CD14-positive monocyte (primary cell): ENCODE data around the gene CD8B2. TPM values are rescaled to one million over a fixed set of nuclear protein-coding genes. Genes with fewer than 3 reads are reported as not detected.

Source experiments
- DNase-seq, 3 donors: peaks; one replicate each; pipeline ENCODE4 v3.0.0-alpha.2; 2011 to 2022
- H2AFZ ChIP-seq: 2 replicates; pipeline ENCODE4 v1.6.0; 2012; ENCODE audit warnings: mild to moderate bottlenecking, low read depth, low read length, inconsistent platforms; ENCODE audit not compliant: insufficient read depth, poor library complexity, severe bottlenecking
- H3K27ac ChIP-seq, 2 donors: 1 replicate in 1 of 2; 2 replicates in 1 of 2; pipeline ENCODE4 v1.5.1; 2012 to 2013; ENCODE audit warnings: low read length in 2 of 2, control low read depth in 1 of 2, inconsistent platforms in 1 of 2, low read depth in 1 of 2, mild to moderate bottlenecking in 1 of 2
- H3K27me3 ChIP-seq, 2 donors: one replicate each; pipeline versions ENCODE4 v1.6.0 to v1.6.1; 2011 to 2013; ENCODE audit warnings: low read length in 2 of 2; ENCODE audit not compliant: control insufficient read depth in 2 of 2, insufficient read depth in 2 of 2
- H3K36me3 ChIP-seq, 2 donors: replicated peaks in 1 of 2; 1 replicate in 1 of 2; 2 replicates in 1 of 2; pipeline versions ENCODE4 v1.5.1 to v1.6.1; 2012 to 2013; ENCODE audit warnings: low read length in 2 of 2, control low read depth in 1 of 2, inconsistent platforms in 1 of 2, mild to moderate bottlenecking in 1 of 2; ENCODE audit not compliant: insufficient read depth in 2 of 2, control insufficient read depth in 1 of 2
- H3K4me1 ChIP-seq, 2 donors: 1 replicate in 1 of 2; 2 replicates in 1 of 2; pipeline versions ENCODE4 v1.5.1 to v1.6.1; 2012 to 2013; ENCODE audit warnings: low read length in 2 of 2, control low read depth in 1 of 2, inconsistent platforms in 1 of 2, mild to moderate bottlenecking in 1 of 2, moderate library complexity in 1 of 2; ENCODE audit not compliant: insufficient read depth in 2 of 2, control insufficient read depth in 1 of 2
- H3K4me2 ChIP-seq: replicated peaks from 2 replicates; pipeline ENCODE3; 2012; ENCODE audit warnings: low read length, moderate library complexity, mild to moderate bottlenecking; ENCODE audit not compliant: poor library complexity, severe bottlenecking; ENCODE audit errors: extremely low read depth
- H3K4me3 ChIP-seq, 3 experiments: fragments of 200-600 bp in 1 of 3; sonication (generic) in 1 of 3; replicated peaks in 1 of 3; 1 replicate in 2 of 3; 2 replicates in 1 of 3; pipeline ENCODE4 v1.5.1; 2011 to 2013; ENCODE audit warnings: low read length in 3 of 3, mild to moderate bottlenecking in 3 of 3, control low read depth in 2 of 3, low read depth in 2 of 3, inconsistent platforms in 1 of 3, moderate library complexity in 1 of 3
- H3K79me2 ChIP-seq: 2 replicates; pipeline ENCODE4 v1.6.0; 2012; ENCODE audit warnings: mild to moderate bottlenecking, control low read depth, inconsistent platforms, low read length, moderate library complexity; ENCODE audit not compliant: insufficient read depth
- H3K9ac ChIP-seq: 2 replicates; pipeline ENCODE4 v1.6.0; 2017; ENCODE audit warnings: low read length, mild to moderate bottlenecking; ENCODE audit not compliant: insufficient read depth, poor library complexity, severe bottlenecking
- H3K9me3 ChIP-seq, 2 donors: replicated peaks in 1 of 2; 1 replicate in 1 of 2; 2 replicates in 1 of 2; pipeline versions ENCODE4 v1.5.1 to v1.6.1; 2012 to 2013; ENCODE audit warnings: low read length in 2 of 2, control low read depth in 1 of 2; ENCODE audit not compliant: control insufficient read depth in 1 of 2, insufficient read depth in 1 of 2
- H4K20me1 ChIP-seq: 2 replicates; pipeline ENCODE4 v1.6.0; 2012; ENCODE audit warnings: mild to moderate bottlenecking, low read length, control low read depth, moderate library complexity; ENCODE audit not compliant: insufficient read depth
- H3K27ac Mint-ChIP-seq, 7 donors: one replicate each; pipeline ENCODE4 v1.8.0; 2020; ENCODE audit warnings: mild to moderate bottlenecking in 7 of 7, mixed read lengths in 7 of 7, moderate library complexity in 6 of 7, inconsistent platforms in 2 of 7
- H3K27me3 Mint-ChIP-seq, 3 donors: one replicate each; pipeline ENCODE4 v1.8.0; 2021 to 2022; ENCODE audit warnings: low read depth in 3 of 3, mild to moderate bottlenecking in 3 of 3, mixed read lengths in 3 of 3, moderate library complexity in 3 of 3, inconsistent platforms in 1 of 3
- H3K36me3 Mint-ChIP-seq, 2 donors: one replicate each; pipeline ENCODE4 v1.8.0; 2020; ENCODE audit warnings: mixed read lengths in 2 of 2, inconsistent platforms in 1 of 2, mild to moderate bottlenecking in 1 of 2
- H3K4me1 Mint-ChIP-seq: one replicate; pipeline ENCODE4 v1.8.0; 2020; ENCODE audit warnings: mild to moderate bottlenecking, mixed read lengths
- H3K4me3 Mint-ChIP-seq, 2 donors: one replicate each; pipeline ENCODE4 v1.8.0; 2020; ENCODE audit warnings: mild to moderate bottlenecking in 2 of 2, mixed read lengths in 2 of 2, moderate library complexity in 1 of 2
- H3K9me3 Mint-ChIP-seq, 7 donors: one replicate each; pipeline ENCODE4 v1.8.0; 2020 to 2022; ENCODE audit warnings: mixed read lengths in 7 of 7, mild to moderate bottlenecking in 6 of 7, moderate library complexity in 6 of 7, inconsistent platforms in 2 of 7
- WGBS: methylation state at CpG from one replicate; pipeline ENCODE4 v1.1.5; 2013; ENCODE audit warnings: missing lambda C conversion rate; ENCODE audit not compliant: insufficient coverage; 5-methylcytosine and 5-hydroxymethylcytosine counted together
- intact Hi-C, 2 donors: fragments of 100-400 bp; cut with micrococcal nuclease; formaldehyde crosslinking; loops; one replicate each; pipeline versions ENCODE4 v1.15.0 to v1.15.1; 2023
- polyA plus RNA-seq, 3 donors: library from polyadenylated mRNA; depleted of rRNA in 1 of 3; unstranded in 2 of 3; stranded (reverse) in 1 of 3; fragments of 300-500 nt in 2 of 3; fragments of >200 nt in 1 of 3; fragmentation: Illumina TruSeq in 2 of 3; gene quantifications; 1 replicate in 2 of 3; 2 replicates in 1 of 3; pipeline ENCODE4 v1.2.3, GENCODE V29; 2012 to 2021
- TF ChIP-seq, protein P1 (sequence below): fragments of 200-600 bp; IDR thresholded peaks from one replicate; pipeline ENCODE4 v1.8.0; 2022; ENCODE audit warnings: antibody characterized with exemption, mild to moderate bottlenecking

Gene CD8B2
- polyA plus RNA-seq, 3 donors = 0.04 TPM; not detected in 2

DNA sequence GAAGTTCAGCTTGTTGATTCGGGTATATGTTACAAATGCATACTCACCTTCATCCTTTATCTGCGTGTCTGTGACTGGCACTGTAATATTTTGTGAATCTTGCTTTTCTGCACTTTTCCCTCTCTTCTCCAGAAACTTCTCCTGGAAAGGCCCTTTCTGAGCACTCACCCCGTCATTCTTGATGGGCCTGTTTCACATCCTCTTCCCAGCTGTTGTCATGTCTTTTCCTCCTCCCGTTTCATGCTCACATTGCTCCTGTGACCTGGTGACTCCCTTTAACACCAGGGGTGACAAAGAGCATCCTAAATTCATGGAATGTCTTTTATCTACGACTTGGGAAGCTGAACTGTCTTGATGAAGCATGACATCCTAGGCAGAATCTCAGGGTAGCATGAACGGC is 65.8 kb downstream of the CD8B2 start:
- no peaks in the 10 kb centered on the region for H3K9me3 ChIP-seq
- H3K4me1 ChIP-seq = peaks cover 0 to 5% of the 10 kb centered on the region in 2 donors
- Mint-ChIP-seq H3K27me3 (peaks cover 1 to 6% (median 2%) of the 10 kb centered on the region in 3 donors), H3K4me1 (peaks cover 11% of the 10 kb centered on the region), H3K27ac (peak overlapping the region in 1 of 7 donors; percentile 43), H3K36me3 (no peaks in the 10 kb centered on the region), H3K4me3 (no peak overlapping the region), H3K9me3 (peaks cover 0 to 6% (median 2%) of the 10 kb centered on the region in 7 donors)
- no peaks in the 10 kb centered on the region for H4K20me1 ChIP-seq
- H3K9ac ChIP-seq = no peak overlapping the region
- no peak overlapping the region for H3K4me2 ChIP-seq
- H3K79me2 ChIP-seq = no peaks in the 10 kb centered on the region
- no peak overlapping the region for H2AFZ ChIP-seq
- intact Hi-C loops = no loop called here
- H3K27ac ChIP-seq = no peak overlapping the region
- DNase-seq = no peak
- H3K36me3 ChIP-seq = no peaks in the 10 kb centered on the region
- TF ChIP-seq, protein P1, sequence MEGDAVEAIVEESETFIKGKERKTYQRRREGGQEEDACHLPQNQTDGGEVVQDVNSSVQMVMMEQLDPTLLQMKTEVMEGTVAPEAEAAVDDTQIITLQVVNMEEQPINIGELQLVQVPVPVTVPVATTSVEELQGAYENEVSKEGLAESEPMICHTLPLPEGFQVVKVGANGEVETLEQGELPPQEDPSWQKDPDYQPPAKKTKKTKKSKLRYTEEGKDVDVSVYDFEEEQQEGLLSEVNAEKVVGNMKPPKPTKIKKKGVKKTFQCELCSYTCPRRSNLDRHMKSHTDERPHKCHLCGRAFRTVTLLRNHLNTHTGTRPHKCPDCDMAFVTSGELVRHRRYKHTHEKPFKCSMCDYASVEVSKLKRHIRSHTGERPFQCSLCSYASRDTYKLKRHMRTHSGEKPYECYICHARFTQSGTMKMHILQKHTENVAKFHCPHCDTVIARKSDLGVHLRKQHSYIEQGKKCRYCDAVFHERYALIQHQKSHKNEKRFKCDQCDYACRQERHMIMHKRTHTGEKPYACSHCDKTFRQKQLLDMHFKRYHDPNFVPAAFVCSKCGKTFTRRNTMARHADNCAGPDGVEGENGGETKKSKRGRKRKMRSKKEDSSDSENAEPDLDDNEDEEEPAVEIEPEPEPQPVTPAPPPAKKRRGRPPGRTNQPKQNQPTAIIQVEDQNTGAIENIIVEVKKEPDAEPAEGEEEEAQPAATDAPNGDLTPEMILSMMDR = no peak
- WGBS = 5% methylated on average over 2 of the region's 6 CpGs
- no peaks in the 10 kb centered on the region for H3K27me3 ChIP-seq
- H3K4me3 ChIP-seq = no peak overlapping the region

DNA sequence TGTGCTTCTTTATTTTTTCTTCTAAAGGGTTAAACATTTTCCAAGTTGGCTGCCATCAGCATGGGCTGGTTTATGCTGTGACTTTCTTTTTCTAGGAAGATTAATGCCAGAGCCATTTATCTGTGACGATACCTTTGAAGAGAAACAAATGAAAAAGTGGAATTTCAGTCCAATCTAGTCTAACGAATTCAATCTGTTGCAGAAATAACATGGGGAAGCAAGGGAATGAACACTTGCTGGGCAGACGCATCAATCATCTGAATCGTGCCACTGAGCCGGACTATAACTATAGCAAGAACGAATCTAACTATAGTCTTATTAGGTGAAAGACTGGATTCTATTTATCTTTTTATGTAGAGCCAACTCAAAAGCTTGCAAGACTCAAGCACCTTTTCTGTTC is 66.2 kb downstream of the CD8B2 start:
- Mint-ChIP-seq H3K27ac (peak overlapping the region in 1 of 7 donors; percentile 43), H3K4me3 (no peak overlapping the region), H3K9me3 (peaks cover 0 to 6% (median 2%) of the 10 kb centered on the region in 7 donors), H3K36me3 (no peaks in the 10 kb centered on the region), H3K27me3 (peaks cover 1 to 6% (median 2%) of the 10 kb centered on the region in 3 donors), H3K4me1 (peaks cover 7% of the 10 kb centered on the region)
- 96% methylated on average over 3 of the region's 6 CpGs for WGBS
- TF ChIP-seq, protein P1 = no peak
- H2AFZ ChIP-seq = no peak overlapping the region
- no peaks in the 10 kb centered on the region for H3K79me2 ChIP-seq
- no peak overlapping the region for H3K9ac ChIP-seq
- no peak for DNase-seq
- H4K20me1 ChIP-seq = no peaks in the 10 kb centered on the region
- H3K27me3 ChIP-seq = no peaks in the 10 kb centered on the region
- no peaks in the 10 kb centered on the region for H3K9me3 ChIP-seq
- no peak overlapping the region for H3K27ac ChIP-seq
- H3K36me3 ChIP-seq = no peaks in the 10 kb centered on the region
- H3K4me1 ChIP-seq = peaks cover 0 to under 1% of the 10 kb centered on the region in 2 donors
- no peak overlapping the region for H3K4me2 ChIP-seq
- intact Hi-C loops = no loop called here
- H3K4me3 ChIP-seq = no peak overlapping the region
